Fibroblast of pulmonary artery (primary cell): ENCODE results near the gene SRPK2.
A peak's percentile ranks its signal among the peaks of the same experiment; 100 is the strongest.
"Not testable (repeated sequence)": the region's sequence is repeated elsewhere in the genome, so short reads cannot be mapped to it uniquely, and the experiment has no call there.

Source experiments
- DNase-seq: peaks from one replicate; pipeline ENCODE4 v3.0.0-alpha.2; 2010; ENCODE audit warnings: low read depth
- H3K4me3 ChIP-seq: replicated peaks from 2 replicates; pipeline ENCODE4 v1.5.1; 2011; ENCODE audit warnings: low read depth, mild to moderate bottlenecking, control low read depth, low read length, moderate library complexity
- TF ChIP-seq, protein P1 (sequence below): IDR thresholded peaks from 2 replicates; pipeline ENCODE4 v1.5.1; 2011; ENCODE audit warnings: mild to moderate bottlenecking, control low read depth, low read length, inconsistent platforms; ENCODE audit errors: missing control alignments

Gene SRPK2

DNA sequence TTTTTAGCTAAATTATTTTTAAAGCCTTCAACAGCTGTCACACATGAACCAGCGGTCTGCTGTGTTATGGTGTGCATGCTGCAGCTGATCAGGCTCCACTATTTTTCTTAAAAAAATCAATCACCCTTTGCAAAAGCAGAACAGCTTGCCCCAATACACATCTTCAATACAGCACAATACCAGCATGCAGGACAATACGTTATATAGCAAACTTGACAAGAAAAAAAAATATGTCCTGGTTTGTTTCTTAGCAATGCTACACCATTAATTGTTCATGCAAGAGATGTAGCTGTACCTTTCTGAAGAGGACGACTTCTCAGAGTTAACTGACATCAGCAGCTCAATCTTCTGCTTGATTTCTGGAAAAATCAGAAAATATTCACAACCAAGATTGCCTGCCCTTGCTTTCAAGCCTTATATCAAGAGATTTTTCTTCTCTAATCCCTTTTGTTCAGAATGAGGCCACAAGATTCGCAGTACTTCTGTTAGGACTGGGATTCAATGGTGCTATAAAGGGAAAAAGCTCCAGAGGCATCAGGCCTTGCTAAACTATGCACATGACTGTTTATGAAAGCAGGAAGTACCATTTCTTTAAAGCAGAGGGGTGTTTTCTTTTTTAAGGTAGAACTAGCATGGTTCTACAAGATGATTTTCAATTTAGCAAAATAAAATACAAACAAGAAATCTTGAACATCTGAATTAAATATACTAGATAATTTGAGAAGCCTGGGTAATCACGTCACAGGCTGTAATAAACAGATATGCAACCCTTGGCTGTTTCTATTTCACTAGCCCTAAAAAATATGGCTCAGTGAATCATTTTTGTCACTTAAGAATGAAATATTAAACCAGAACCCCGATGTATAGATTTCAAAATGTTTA lies 120.0 kb downstream of the SRPK2 start:
- H3K4me3 ChIP-seq: peak overlapping the region; percentile 61
- DNase-seq: peak; percentile 72
- TF ChIP-seq, protein P1, sequence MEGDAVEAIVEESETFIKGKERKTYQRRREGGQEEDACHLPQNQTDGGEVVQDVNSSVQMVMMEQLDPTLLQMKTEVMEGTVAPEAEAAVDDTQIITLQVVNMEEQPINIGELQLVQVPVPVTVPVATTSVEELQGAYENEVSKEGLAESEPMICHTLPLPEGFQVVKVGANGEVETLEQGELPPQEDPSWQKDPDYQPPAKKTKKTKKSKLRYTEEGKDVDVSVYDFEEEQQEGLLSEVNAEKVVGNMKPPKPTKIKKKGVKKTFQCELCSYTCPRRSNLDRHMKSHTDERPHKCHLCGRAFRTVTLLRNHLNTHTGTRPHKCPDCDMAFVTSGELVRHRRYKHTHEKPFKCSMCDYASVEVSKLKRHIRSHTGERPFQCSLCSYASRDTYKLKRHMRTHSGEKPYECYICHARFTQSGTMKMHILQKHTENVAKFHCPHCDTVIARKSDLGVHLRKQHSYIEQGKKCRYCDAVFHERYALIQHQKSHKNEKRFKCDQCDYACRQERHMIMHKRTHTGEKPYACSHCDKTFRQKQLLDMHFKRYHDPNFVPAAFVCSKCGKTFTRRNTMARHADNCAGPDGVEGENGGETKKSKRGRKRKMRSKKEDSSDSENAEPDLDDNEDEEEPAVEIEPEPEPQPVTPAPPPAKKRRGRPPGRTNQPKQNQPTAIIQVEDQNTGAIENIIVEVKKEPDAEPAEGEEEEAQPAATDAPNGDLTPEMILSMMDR: no peak

DNA sequence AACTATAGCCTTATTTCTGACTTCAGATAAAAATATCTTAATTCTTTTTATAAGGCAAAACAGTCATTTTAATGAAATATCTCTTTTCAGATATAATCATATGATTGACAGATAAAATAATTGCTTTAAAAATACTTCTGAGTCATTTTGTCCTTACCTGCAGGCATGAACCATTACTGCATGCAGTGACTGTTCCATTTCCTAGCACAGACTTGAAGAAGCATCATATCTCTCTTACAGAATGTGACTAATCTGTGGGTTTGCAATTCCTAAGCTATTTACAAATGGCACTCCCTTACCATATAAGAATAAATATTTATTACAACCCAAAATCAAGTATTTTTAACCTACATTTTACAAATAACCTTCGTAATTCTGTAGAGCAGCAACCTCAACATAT lies 120.7 kb downstream of the SRPK2 start:
- peak overlapping the region; percentile 61 for H3K4me3 ChIP-seq
- peak; percentile 66 for DNase-seq
- TF ChIP-seq, protein P1: no peak

DNA sequence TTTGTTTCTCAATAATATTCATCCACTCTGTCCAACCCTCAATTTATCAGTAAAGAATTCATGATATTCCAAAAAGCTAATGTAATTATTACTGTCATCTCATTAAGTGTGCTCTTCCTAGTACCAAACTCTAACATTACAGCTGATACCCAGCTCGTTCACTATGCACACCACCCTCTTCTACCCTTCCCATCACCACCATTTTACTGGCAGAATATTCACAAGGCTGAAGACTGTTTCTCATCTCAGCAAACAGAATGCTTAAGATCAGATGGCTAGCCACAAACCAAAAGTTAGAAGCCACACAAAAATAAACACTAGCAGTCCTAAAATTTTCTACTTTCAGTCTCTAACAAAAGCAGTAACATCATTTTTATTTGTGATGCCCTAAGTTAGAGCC lies 121.5 kb downstream of the SRPK2 start:
- peak overlapping the region; percentile 61 for H3K4me3 ChIP-seq
- TF ChIP-seq, protein P1: no peak
- DNase-seq: no peak

DNA sequence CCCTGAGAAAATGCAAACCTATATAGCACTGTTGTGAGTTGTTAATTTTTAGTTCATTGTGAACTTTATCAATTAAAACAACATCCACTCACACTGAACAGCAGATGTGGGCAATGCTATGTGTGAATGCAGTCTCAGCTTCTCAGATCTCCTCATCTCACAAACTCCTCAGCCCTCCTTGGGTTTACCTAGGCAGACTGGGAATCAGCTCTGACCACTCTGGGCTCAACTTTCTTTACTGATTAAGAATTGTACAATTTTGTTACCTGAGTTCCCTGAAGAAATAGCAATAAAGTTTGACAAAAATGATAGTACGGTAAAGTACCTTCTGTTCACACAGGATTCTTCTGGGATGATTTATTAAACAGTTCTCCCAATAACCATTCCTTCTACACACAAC lies 124.0 kb downstream of the SRPK2 start:
- TF ChIP-seq, protein P1: no peak
- no peak overlapping the region for H3K4me3 ChIP-seq
- DNase-seq: no peak

DNA sequence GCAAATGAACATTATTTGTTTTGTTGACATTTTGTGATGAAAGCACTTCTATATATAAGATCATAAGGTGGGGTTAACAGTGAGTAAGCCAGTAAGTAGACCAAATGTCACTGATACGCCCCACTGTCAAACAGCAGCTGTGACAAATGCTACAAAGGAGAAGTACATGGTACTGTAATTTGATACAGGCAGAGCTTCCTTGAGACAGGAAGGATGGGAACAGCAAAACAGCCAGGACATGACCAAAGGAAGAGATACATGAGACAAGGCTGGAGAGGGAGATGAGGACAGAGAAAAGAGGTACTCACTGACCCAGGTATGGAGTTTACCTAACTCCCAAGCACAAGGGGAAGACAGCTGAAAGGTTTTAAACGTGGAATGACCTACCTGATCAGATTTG lies 127.0 kb downstream of the SRPK2 start:
- H3K4me3 ChIP-seq: no peak overlapping the region
- TF ChIP-seq, protein P1: no peak
- no peak for DNase-seq

DNA sequence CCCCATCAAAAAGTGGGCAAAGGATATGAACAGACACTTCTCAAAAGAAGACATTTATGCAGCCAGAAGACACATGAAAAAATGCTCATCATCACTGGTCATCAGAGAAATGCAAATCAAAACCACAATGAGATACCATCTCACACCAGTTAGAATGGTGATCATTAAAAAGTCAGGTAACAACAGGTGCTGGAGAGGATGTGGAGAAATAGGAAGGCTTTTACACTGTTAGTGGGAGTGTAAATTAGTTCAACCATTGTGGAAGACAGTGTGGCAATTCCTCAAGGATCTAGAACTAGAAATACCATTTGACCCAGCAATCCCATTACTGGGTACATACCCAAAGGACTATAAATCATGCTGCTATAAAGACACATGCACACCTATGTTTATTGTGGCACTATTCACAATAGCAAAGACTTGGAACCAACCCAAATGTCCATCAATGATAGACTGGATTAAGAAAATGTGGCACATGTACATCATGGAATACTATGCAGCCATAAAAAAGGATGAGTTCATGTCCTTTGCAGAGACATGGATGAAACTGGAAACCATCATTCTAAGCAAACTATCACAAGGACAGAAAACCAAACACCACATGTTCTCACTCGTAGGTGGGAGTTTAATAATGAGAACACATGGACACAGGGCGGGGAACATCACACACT lies 128.4 kb downstream of the SRPK2 start:
- DNase-seq, H3K4me3 ChIP-seq: not testable (repeated sequence)

DNA sequence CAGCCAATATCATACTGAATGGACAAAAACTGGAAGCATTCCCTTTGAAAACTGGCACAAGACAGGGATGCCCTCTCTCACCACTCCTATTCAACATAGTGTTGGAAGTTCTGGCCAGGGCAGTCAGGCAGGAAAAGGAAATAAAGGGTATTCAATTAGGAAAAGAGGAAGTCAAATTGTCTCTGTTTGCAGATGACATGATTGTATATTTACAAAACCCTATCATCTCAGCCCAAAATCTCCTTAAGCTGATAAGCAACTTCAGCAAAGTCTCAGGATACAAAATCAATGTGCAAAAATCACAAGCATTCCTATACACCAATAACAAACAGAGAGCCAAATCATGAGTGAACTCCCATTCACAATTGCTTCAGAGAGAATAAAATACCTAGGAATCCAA lies 129.8 kb downstream of the SRPK2 start:
- H3K4me3 ChIP-seq, DNase-seq: not testable (repeated sequence)

DNA sequence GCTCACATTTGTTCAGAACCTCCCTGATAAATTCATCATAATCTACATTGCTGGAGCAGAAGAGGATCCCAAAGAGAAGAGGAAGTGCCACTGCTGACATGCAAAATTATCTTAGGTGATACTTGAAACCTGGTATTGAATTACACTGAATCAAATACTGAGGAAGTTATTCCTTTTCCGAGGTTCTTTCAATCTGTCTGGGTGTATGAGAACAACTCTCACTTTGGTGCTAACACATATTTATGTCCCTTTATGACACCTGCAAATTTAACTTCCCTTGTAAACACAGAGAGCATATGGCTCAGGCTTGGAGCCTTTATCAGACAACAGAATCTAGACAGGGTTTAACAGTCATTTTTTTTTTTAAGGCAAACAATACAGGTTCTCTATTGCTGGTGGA lies 131.4 kb downstream of the SRPK2 start:
- TF ChIP-seq, protein P1: no peak
- no peak for DNase-seq
- H3K4me3 ChIP-seq: no peak overlapping the region
